Upper lobe of left lung (tissue), 4 donors: ENCODE measurements around the gene C4orf51.

Source experiments
- CTCF ChIP-seq, 6 experiments: fragments of 450-650 bp in 4 of 6; fragments of 200-600 bp in 2 of 6; sonication (generic) in 2 of 6; IDR thresholded peaks; one replicate each; pipeline ENCODE4 v1.5.1; 2016 to 2019; ENCODE audit warnings: antibody characterized with exemption in 6 of 6
- POLR2A ChIP-seq, 4 donors: fragments of 450-650 bp; IDR thresholded peaks; one replicate each; pipeline ENCODE4 v1.5.1; 2016 to 2017; ENCODE audit warnings: antibody characterized with exemption in 4 of 4, mild to moderate bottlenecking in 2 of 4

- TF ChIP-seq CTCF (IDR thresholded peaks at IDR 0.05) (no peak), POLR2A (IDR thresholded peaks at IDR 0.05) (no peak)
Measured at GRCh38 chr4:145770124-145770523, 90.2 kb downstream of the C4orf51 start.
